ENCODE data around the gene PDE1C. TPM values are rescaled to one million over a fixed set of nuclear protein-coding genes. Genes with fewer than 3 reads are reported as not detected.

PDE1C gene
- total and polyA plus RNA-seq, 2 of the 4 experiments (the other 2 are of a cell fraction) = 14.2 to 61.5 TPM

DNA sequence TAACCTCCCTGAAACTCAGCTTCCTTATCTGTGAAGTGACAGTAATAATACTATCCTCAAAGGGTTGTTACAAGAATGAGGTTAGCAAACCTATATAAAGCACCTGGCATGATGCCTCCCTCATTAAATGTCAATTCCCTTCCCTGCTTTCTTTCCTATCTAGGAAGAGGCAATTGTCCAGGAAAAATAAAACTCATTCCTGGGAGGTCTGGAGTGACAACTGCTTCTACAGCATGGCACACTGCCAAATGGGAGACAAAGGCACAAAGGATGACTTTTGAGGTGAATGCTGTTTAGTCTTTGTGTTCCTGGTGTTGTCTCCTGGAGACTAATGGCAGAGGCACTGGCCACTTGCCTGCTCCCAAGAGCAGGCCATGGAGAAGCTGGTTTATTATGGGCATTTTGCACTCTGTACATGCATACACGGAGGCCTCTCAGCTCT, 32.2 kb upstream of the PDE1C start:
- no peak overlapping the region for H3K56ac ChIP-seq (ENCODE audit: extremely low read depth, insufficient read depth, low read length)
- no peak overlapping the region for H4K91ac ChIP-seq (ENCODE audit: insufficient read depth, low read depth, low read length)
- ChIA-PET POLR2A (ENCODE audit: unreplicated experiment) (no interaction called here), CTCF (no interaction called here)
- H2AK9ac ChIP-seq (replicated peaks; ENCODE audit: low read depth, low read length, poor library complexity) = no peak overlapping the region
- no peak overlapping the region for H4K8ac ChIP-seq (ENCODE audit: low read depth in 2 of 2, low read length in 2 of 2)
- no peaks in the 10 kb centered on the region for H3K79me1 ChIP-seq (ENCODE audit: low read depth in 1 of 2, low read length in 2 of 2)
- no peaks in the 10 kb centered on the region for H3K9me1 ChIP-seq (ENCODE audit: insufficient read depth, low read length)
- BruUV-seq (replicated peaks) = no TSS peak
- no peak overlapping the region for H3K14ac ChIP-seq (replicated peaks; ENCODE audit: low read depth, low read length)
- no peak overlapping the region for H3K4me2 ChIP-seq (ENCODE audit: low read depth, low read length)
- H3K27ac ChIP-seq (ENCODE audit: insufficient read depth, low read length) = no peak overlapping the region
- WGBS, 2 experiments (ENCODE audit: extremely low coverage in 2 of 2, insufficient read length in 1 of 2) = no CpG with 5 or more reads among the region's 1 CpG
- H2BK15ac ChIP-seq (ENCODE audit: low read depth, low read length) = no peak overlapping the region
- H4K5ac ChIP-seq (ENCODE audit: low read depth, low read length) = no peak overlapping the region
- no peaks in the 10 kb centered on the region for H3K27me3 ChIP-seq (ENCODE audit: control insufficient read depth, insufficient read depth, low read length)
- no peak overlapping the region for H2BK5ac ChIP-seq (ENCODE audit: low read depth, low read length, poor library complexity, severe bottlenecking)
- H2AFZ ChIP-seq (replicated peaks; ENCODE audit: low read length, poor library complexity) = no peak overlapping the region
- no peak for DNase-seq
- no peaks in the 10 kb centered on the region for H3K4me1 ChIP-seq (ENCODE audit: control insufficient read depth, insufficient read depth, low read length)
- H3K9me3 ChIP-seq (ENCODE audit: control insufficient read depth, insufficient read depth, low read length) = no peaks in the 10 kb centered on the region
- TF ChIP-seq, protein P1, sequence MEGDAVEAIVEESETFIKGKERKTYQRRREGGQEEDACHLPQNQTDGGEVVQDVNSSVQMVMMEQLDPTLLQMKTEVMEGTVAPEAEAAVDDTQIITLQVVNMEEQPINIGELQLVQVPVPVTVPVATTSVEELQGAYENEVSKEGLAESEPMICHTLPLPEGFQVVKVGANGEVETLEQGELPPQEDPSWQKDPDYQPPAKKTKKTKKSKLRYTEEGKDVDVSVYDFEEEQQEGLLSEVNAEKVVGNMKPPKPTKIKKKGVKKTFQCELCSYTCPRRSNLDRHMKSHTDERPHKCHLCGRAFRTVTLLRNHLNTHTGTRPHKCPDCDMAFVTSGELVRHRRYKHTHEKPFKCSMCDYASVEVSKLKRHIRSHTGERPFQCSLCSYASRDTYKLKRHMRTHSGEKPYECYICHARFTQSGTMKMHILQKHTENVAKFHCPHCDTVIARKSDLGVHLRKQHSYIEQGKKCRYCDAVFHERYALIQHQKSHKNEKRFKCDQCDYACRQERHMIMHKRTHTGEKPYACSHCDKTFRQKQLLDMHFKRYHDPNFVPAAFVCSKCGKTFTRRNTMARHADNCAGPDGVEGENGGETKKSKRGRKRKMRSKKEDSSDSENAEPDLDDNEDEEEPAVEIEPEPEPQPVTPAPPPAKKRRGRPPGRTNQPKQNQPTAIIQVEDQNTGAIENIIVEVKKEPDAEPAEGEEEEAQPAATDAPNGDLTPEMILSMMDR (conservative IDR thresholded peaks at IDR 0.05; ENCODE audit: low read depth, low read length) = no peak
- TF ChIP-seq MXI1 (IDR thresholded peaks at IDR 0.05; ENCODE audit: borderline replicate concordance, low read depth, low read length) = no peak
- TF ChIP-seq RFX5 (IDR thresholded peaks at IDR 0.05; ENCODE audit: low read depth, low read length) = no peak
- no peak for TF ChIP-seq FOS (IDR thresholded peaks at IDR 0.05; ENCODE audit: low read depth, low read length)
- TF ChIP-seq CHD1 (IDR thresholded peaks at IDR 0.05; ENCODE audit: low read depth, low read length) = no peak
- TF ChIP-seq, protein P2, sequence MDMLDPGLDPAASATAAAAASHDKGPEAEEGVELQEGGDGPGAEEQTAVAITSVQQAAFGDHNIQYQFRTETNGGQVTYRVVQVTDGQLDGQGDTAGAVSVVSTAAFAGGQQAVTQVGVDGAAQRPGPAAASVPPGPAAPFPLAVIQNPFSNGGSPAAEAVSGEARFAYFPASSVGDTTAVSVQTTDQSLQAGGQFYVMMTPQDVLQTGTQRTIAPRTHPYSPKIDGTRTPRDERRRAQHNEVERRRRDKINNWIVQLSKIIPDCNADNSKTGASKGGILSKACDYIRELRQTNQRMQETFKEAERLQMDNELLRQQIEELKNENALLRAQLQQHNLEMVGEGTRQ (IDR thresholded peaks at IDR 0.05; ENCODE audit: low read depth, low read length) = no peak
- no peak for TF ChIP-seq SMC3 (IDR thresholded peaks at IDR 0.05; ENCODE audit: low read depth, low read length)
- no peak for TF ChIP-seq BHLHE40 (IDR thresholded peaks at IDR 0.05; ENCODE audit: low read depth, low read length)
- no peak for TF ChIP-seq RCOR1 (IDR thresholded peaks at IDR 0.05; ENCODE audit: insufficient replicate concordance, low read length)
- TF ChIP-seq NFE2L2 (IDR thresholded peaks at IDR 0.05; ENCODE audit: low read depth, low read length) = no peak
- TF ChIP-seq ELK1 (IDR thresholded peaks at IDR 0.05; ENCODE audit: borderline replicate concordance, low read depth, low read length) = no peak
- H2AK5ac ChIP-seq (ENCODE audit: low read depth, low read length) = no peak overlapping the region
- in situ Hi-C loops (cut with MboI; ENCODE audit: low sequenced_read_pairs) (no loop called here), dilution Hi-C loops (cut with HindIII; ENCODE audit: low sequenced_read_pairs, unreplicated experiment) (no loop called here), intact Hi-C loops (cut with micrococcal nuclease) (no loop called here)
- no peak overlapping the region for H3K18ac ChIP-seq (ENCODE audit: low read depth, low read length)
- ATAC-seq (ENCODE audit: low read depth) = no peak
- H3K36me3 ChIP-seq (ENCODE audit: control insufficient read depth, insufficient read depth, low read length) = no peaks in the 10 kb centered on the region
- H2BK20ac ChIP-seq (ENCODE audit: low read depth, low read length) = no peak overlapping the region
- H3K23ac ChIP-seq (ENCODE audit: low read depth, low read length) = no peak overlapping the region
- no peak overlapping the region for H3K4ac ChIP-seq (ENCODE audit: low read depth, low read length)
- H3K4me3 ChIP-seq (ENCODE audit: insufficient read depth, low read depth, low read length) = no peak overlapping the region
- no peak overlapping the region for H3K9ac ChIP-seq (ENCODE audit: low read depth, low read length)
- H2BK120ac ChIP-seq (ENCODE audit: low read depth, low read length) = no peak overlapping the region
- H4K20me1 ChIP-seq (ENCODE audit: insufficient read depth, low read length) = no peaks in the 10 kb centered on the region

All from IMR-90 (cell line).